T-cell (primary cell): ENCODE measurements around the gene SRPX. TPM values are rescaled to one million over a fixed set of nuclear protein-coding genes. Genes with fewer than 3 reads are reported as not detected.

Experiments
- ATAC-seq, 4 experiments: fragments of 200-7000 bp in 3 of 4; fragments of 150-1000 bp in 1 of 4; cut with Tn5 transposase; replicated peaks in 1 of 4; 1 replicate in 3 of 4; 2 replicates in 1 of 4; pipeline ENCODE4 v1.10.0; 2021; ENCODE audit warnings: moderate library complexity in 3 of 4, mild to moderate bottlenecking in 2 of 4, moderate number of reproducible peaks in 1 of 4
- CTCF ChIA-PET, 2 donors: fragments of 300-600 bp; sonication (Branson Sonifier 250); formaldehyde crosslinking; loops; one replicate each; lab custom pipeline; 2022; ENCODE audit warnings: antibody characterized with exemption in 2 of 2; lab: Charles Lee
- POLR2A ChIA-PET, 2 donors: fragments of 300-600 bp; sonication (Branson Sonifier 250); formaldehyde crosslinking; loops; one replicate each; lab custom pipeline; 2022; ENCODE audit warnings: antibody characterized with exemption in 2 of 2; lab: Charles Lee
- DNase-seq, 35 experiments: peaks; one replicate each; pipeline versions ENCODE4 v3.0.0 to v3.0.0-alpha.2; 2013 to 2023
- H3K27ac ChIP-seq: one replicate; pipeline ENCODE4 v1.5.1; 2013; ENCODE audit warnings: low read length
- H3K27me3 ChIP-seq, 2 experiments: replicated peaks in 1 of 2; 1 replicate in 1 of 2; 2 replicates in 1 of 2; pipeline versions ENCODE4 v1.6.1 to v1.7.0; 2013; ENCODE audit warnings: low read length in 1 of 2, mixed read lengths in 1 of 2; ENCODE audit not compliant: control insufficient read depth in 2 of 2, insufficient read depth in 2 of 2; ENCODE audit errors: extremely low read depth in 1 of 2
- H3K36me3 ChIP-seq, 2 donors: 1 replicate in 1 of 2; 2 replicates in 1 of 2; pipeline versions ENCODE4 v1.6.1 to v1.7.0; 2013; ENCODE audit warnings: low read length in 1 of 2; ENCODE audit not compliant: control insufficient read depth in 2 of 2, insufficient read depth in 1 of 2; ENCODE audit errors: extremely low read depth in 1 of 2
- H3K4me1 ChIP-seq, 2 experiments: 1 replicate in 1 of 2; 2 replicates in 1 of 2; pipeline versions ENCODE4 v1.6.1 to v1.7.0; 2013; ENCODE audit warnings: low read length in 2 of 2, mixed read lengths in 1 of 2; ENCODE audit not compliant: insufficient read depth in 2 of 2, control insufficient read depth in 1 of 2; ENCODE audit errors: extremely low read depth in 1 of 2
- H3K4me3 ChIP-seq, 2 donors: 1 replicate in 1 of 2; 2 replicates in 1 of 2; pipeline versions ENCODE4 v1.5.1 to v1.7.0; 2013; ENCODE audit warnings: mild to moderate bottlenecking in 2 of 2, low read length in 1 of 2, moderate library complexity in 1 of 2; ENCODE audit not compliant: control insufficient read depth in 1 of 2; ENCODE audit errors: extremely low read depth in 1 of 2
- H3K9me3 ChIP-seq: 2 replicates; pipeline ENCODE4 v1.7.0; 2013
- H3K27ac Mint-ChIP-seq, 2 donors: one replicate each; pipeline ENCODE4 v1.8.0; 2020 to 2021; ENCODE audit warnings: mild to moderate bottlenecking in 2 of 2, mixed read lengths in 2 of 2
- H3K27me3 Mint-ChIP-seq, 2 donors: one replicate each; pipeline ENCODE4 v1.8.0; 2021 to 2022; ENCODE audit warnings: mixed read lengths in 2 of 2
- H3K36me3 Mint-ChIP-seq: one replicate; pipeline ENCODE4 v1.8.0; 2021; ENCODE audit warnings: mixed read lengths
- H3K4me1 Mint-ChIP-seq, 3 donors: one replicate each; pipeline ENCODE4 v1.8.0; 2020 to 2022; ENCODE audit warnings: mixed read lengths in 3 of 3, mild to moderate bottlenecking in 1 of 3
- H3K4me3 Mint-ChIP-seq, 3 donors: one replicate each; pipeline ENCODE4 v1.8.0; 2020 to 2022; ENCODE audit warnings: mild to moderate bottlenecking in 3 of 3, mixed read lengths in 3 of 3, moderate library complexity in 3 of 3
- H3K9me3 Mint-ChIP-seq, 3 donors: one replicate each; pipeline ENCODE4 v1.8.0; 2020 to 2022; ENCODE audit warnings: mixed read lengths in 3 of 3
- WGBS: methylation state at CpG from one replicate; pipeline ENCODE4 v1.1.5; 2013; ENCODE audit warnings: missing lambda C conversion rate; ENCODE audit not compliant: insufficient coverage; 5-methylcytosine and 5-hydroxymethylcytosine counted together
- total RNA-seq, 35 experiments: library from RNA in 6 of 35; stranded (reverse) in 6 of 35; fragments of 120-200 nt in 1 of 35; gene quantifications; one replicate each; pipeline versions ENCODE4 v1.2.1 to v1.2.4 and lab custom pipeline; 2013 to 2026

Gene SRPX
- total RNA-seq, 5 donors from 2014 or later (not counting 1 experiment from before 2014, with no cell fraction given), result 0.13 to 0.15 TPM; not detected in 3

- no peak for ATAC-seq
- ChIA-PET POLR2A (no interaction called here), CTCF (interaction anchor here (0.6 to 2.4 kb wide), 6 partner anchors 9 to 422 kb away, joined by 3 to 11 read pairs (median 4); no protein-coding TSS in a partner anchor)
- H3K9me3 Mint-ChIP-seq, result no peaks in the 10 kb centered on the region
- Histone ChIP-seq H3K4me3 (no peak overlapping the region), H3K4me1 (no peaks in the 10 kb centered on the region), H3K27me3 (no peaks in the 10 kb centered on the region), H3K27ac (no peak overlapping the region), H3K9me3 (no peaks in the 10 kb centered on the region), H3K36me3 (no peaks in the 10 kb centered on the region)
- H3K4me3 Mint-ChIP-seq, result no peak overlapping the region
- WGBS, result no CpG with 5 or more reads among the region's 2 CpGs
- no peak overlapping the region for H3K27ac Mint-ChIP-seq
- H3K27me3 Mint-ChIP-seq, result peaks cover 0 to 23% of the 10 kb centered on the region in 2 donors
- DNase-seq, result peak in 4 of 35 experiments; percentile 1 to 40 (median 5)
- no peaks in the 10 kb centered on the region for H3K36me3 Mint-ChIP-seq
- no peaks in the 10 kb centered on the region for H3K4me1 Mint-ChIP-seq
These were observed 54.1 kb downstream of the SRPX start for GRCh38 chrX:38166478-38167083.

- POLR2A ChIA-PET, result interaction anchor here in 1 of 2 donors (0.7 kb wide), 1 partner anchor 417 kb away, joined by 3 read pairs; no protein-coding TSS in a partner anchor
- no peaks in the 10 kb centered on the region for H3K9me3 Mint-ChIP-seq
These were observed 55.6 kb downstream of the SRPX start for GRCh38 chrX:38165023-38165422.

GRCh38 chrX:38163193-38163592, 57.5 kb downstream of the SRPX start:
- ChIA-PET CTCF (interaction anchor here (0.6 to 1.0 kb wide), 2 partner anchors 68 to 83 kb away, joined by 3 read pairs; no protein-coding TSS in a partner anchor), POLR2A (no interaction called here)
- H3K36me3 ChIP-seq, result no peaks in the 10 kb centered on the region
- no peaks in the 10 kb centered on the region for H3K9me3 ChIP-seq
- no peaks in the 10 kb centered on the region for H3K9me3 Mint-ChIP-seq
- no peaks in the 10 kb centered on the region for H3K4me1 ChIP-seq
- ATAC-seq (no peak), DNase-seq (no peak)
- no peaks in the 10 kb centered on the region for H3K36me3 Mint-ChIP-seq
- no peak overlapping the region for H3K4me3 Mint-ChIP-seq
- H3K27me3 Mint-ChIP-seq, result peaks cover 0 to 28% of the 10 kb centered on the region in 2 donors
- H3K27me3 ChIP-seq, result no peaks in the 10 kb centered on the region
- H3K27ac ChIP-seq, result no peak overlapping the region
- H3K4me1 Mint-ChIP-seq, result no peaks in the 10 kb centered on the region
- no peak overlapping the region for H3K27ac Mint-ChIP-seq
- H3K4me3 ChIP-seq, result no peak overlapping the region

More at GRCh38 chrX:38165023-38165422, 55.6 kb downstream of the SRPX start:
- Mint-ChIP-seq H3K27me3 (peaks cover 0 to 21% of the 10 kb centered on the region in 2 donors), H3K36me3 (no peaks in the 10 kb centered on the region), H3K27ac (no peak overlapping the region), H3K4me1 (no peaks in the 10 kb centered on the region), H3K4me3 (no peak overlapping the region)
- Histone ChIP-seq H3K9me3 (no peaks in the 10 kb centered on the region), H3K4me3 (no peak overlapping the region), H3K27ac (no peak overlapping the region), H3K27me3 (no peaks in the 10 kb centered on the region), H3K36me3 (no peaks in the 10 kb centered on the region), H3K4me1 (no peaks in the 10 kb centered on the region)
- CTCF ChIA-PET, result interaction anchor here in 1 of 2 donors (2.0 kb wide), 1 partner anchor 10 kb away, joined by 5 read pairs; no protein-coding TSS in a partner anchor
- DNase-seq (no peak), ATAC-seq (no peak)
- WGBS, result no CpG with 5 or more reads among the region's 1 CpG

DNA sequence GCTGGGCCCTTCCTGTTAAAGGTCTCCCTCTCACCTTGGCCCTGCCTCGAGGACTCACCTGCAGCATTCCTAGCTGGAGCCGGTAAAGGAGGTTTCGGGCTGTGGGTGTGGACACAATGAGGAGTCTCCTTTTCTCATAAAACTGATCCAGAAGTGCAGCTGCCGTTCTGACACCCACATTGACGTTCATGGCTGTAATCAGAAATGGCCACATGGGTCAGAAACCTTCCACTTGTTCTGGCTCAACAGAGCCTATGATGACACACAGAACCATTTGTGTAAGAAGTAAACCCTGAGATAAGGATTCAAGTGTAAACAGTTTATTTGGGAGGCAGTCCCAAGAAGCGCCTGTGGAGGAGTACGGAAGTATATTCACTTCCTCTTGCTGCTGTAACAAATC, 63.8 kb downstream of the SRPX start:
- Histone ChIP-seq H3K9me3 (no peaks in the 10 kb centered on the region), H3K4me1 (no peaks in the 10 kb centered on the region), H3K4me3 (no peak overlapping the region), H3K27ac (no peak overlapping the region), H3K27me3 (no peaks in the 10 kb centered on the region), H3K36me3 (no peaks in the 10 kb centered on the region)
- CTCF ChIA-PET, result no interaction called here
- POLR2A ChIA-PET, result no interaction called here
- ATAC-seq, result no peak
- H3K9me3 Mint-ChIP-seq, result no peaks in the 10 kb centered on the region
- peaks cover 7 to 32% of the 10 kb centered on the region in 2 donors for H3K27me3 Mint-ChIP-seq
- H3K4me1 Mint-ChIP-seq, result no peaks in the 10 kb centered on the region
- no peak overlapping the region for H3K4me3 Mint-ChIP-seq
- DNase-seq, result no peak
- H3K27ac Mint-ChIP-seq, result no peak overlapping the region
- H3K36me3 Mint-ChIP-seq, result no peaks in the 10 kb centered on the region
- no CpG with 5 or more reads among the region's 7 CpGs for WGBS

GRCh38 chrX:38154818-38155217, 65.9 kb downstream of the SRPX start:
- H3K4me1 ChIP-seq, result no peaks in the 10 kb centered on the region
- Mint-ChIP-seq H3K27me3 (peaks cover 9 to 38% of the 10 kb centered on the region in 2 donors), H3K9me3 (no peaks in the 10 kb centered on the region), H3K4me3 (no peak overlapping the region), H3K4me1 (no peaks in the 10 kb centered on the region), H3K36me3 (no peaks in the 10 kb centered on the region), H3K27ac (no peak overlapping the region)
- no peak overlapping the region for H3K4me3 ChIP-seq
- DNase-seq (no peak), ATAC-seq (no peak)
- CTCF ChIA-PET, result no interaction called here
- H3K36me3 ChIP-seq, result no peaks in the 10 kb centered on the region
- H3K27ac ChIP-seq, result no peak overlapping the region
- H3K27me3 ChIP-seq, result no peaks in the 10 kb centered on the region
- no CpG with 5 or more reads among the region's 2 CpGs for WGBS
- POLR2A ChIA-PET, result no interaction called here
- H3K9me3 ChIP-seq, result no peaks in the 10 kb centered on the region

DNA sequence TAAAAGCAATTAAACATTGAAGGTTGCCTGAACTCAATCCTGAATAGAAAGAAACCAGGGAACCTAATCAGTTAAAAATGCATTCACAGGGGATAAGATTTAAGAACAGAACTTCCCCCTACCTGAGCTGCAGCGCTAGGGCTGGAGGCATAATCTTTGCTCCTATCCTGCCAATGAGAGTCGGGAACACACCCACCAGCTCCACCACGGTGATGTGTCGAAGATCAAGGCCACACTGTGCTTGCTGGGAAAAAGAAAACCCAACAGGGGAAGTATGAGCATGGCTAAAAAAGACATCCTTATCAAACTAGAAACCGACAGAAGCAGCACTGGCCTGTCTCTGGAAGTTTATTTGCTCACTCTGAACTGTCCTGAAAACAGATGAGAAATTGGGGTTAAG, 66.3 kb downstream of the SRPX start:
- Histone ChIP-seq H3K36me3 (no peaks in the 10 kb centered on the region), H3K4me1 (no peaks in the 10 kb centered on the region), H3K27me3 (no peaks in the 10 kb centered on the region), H3K4me3 (no peak overlapping the region), H3K9me3 (no peaks in the 10 kb centered on the region), H3K27ac (no peak overlapping the region)
- POLR2A ChIA-PET, result no interaction called here
- ATAC-seq (no peak), DNase-seq (no peak)
- CTCF ChIA-PET, result no interaction called here
- H3K4me1 Mint-ChIP-seq, result no peaks in the 10 kb centered on the region
- H3K36me3 Mint-ChIP-seq, result no peaks in the 10 kb centered on the region
- H3K4me3 Mint-ChIP-seq, result no peak overlapping the region
- H3K27me3 Mint-ChIP-seq, result peaks cover 9 to 40% of the 10 kb centered on the region in 2 donors
- no CpG with 5 or more reads among the region's 5 CpGs for WGBS
- H3K27ac Mint-ChIP-seq, result no peak overlapping the region
- no peaks in the 10 kb centered on the region for H3K9me3 Mint-ChIP-seq
